Endothelial cell of umbilical vein (primary cell): ENCODE data around the gene C6orf89. TPM values are rescaled to one million over a fixed set of nuclear protein-coding genes. Genes with fewer than 3 reads are reported as not detected.

Source experiments
- BruUV-seq: library from RNA; stranded (reverse); fragments of 400-500 nt; replicated peaks from 2 replicates; lab custom pipeline; 2021; lab: Mats Ljungman, UMichigan
- CTCF ChIA-PET: fragments of 300-600, 350-600 bp; sonication (Branson Sonifier 250); formaldehyde crosslinking; loops from one replicate; lab custom pipeline; 2021; ENCODE audit warnings: antibody characterized with exemption, inconsistent platforms; lab: Charles Lee
- POLR2A ChIA-PET: fragments of 300-600, 350-600 bp; sonication (Branson Sonifier 250); formaldehyde crosslinking; loops from one replicate; lab custom pipeline; 2021; ENCODE audit warnings: antibody characterized with exemption, inconsistent platforms; lab: Charles Lee
- DNase-seq: peaks from one replicate; pipeline ENCODE4 v3.0.0-alpha.2; 2011; ENCODE audit warnings: low read depth, low spot score
- FAIRE-seq: peaks from 2 replicates; lab custom pipeline; 2011; peaks lifted over from hg19 to GRCh38; lab: Jason Lieb, UNC
- H2AFZ ChIP-seq: 2 replicates; pipeline ENCODE4 v1.6.0; 2012; ENCODE audit warnings: low read depth, low read length, control low read depth, inconsistent platforms
- H3K27ac ChIP-seq: 2 replicates; pipeline ENCODE4 v1.5.1; 2011; ENCODE audit warnings: low read depth, mild to moderate bottlenecking, control low read depth, low read length, moderate library complexity; ENCODE audit not compliant: insufficient read depth
- H3K27me3 ChIP-seq, 2 experiments: 2 replicates each; pipeline versions ENCODE4 v1.6.0 to v1.6.1; 2011; ENCODE audit warnings: low read length in 2 of 2, mixed read lengths in 1 of 2; ENCODE audit not compliant: control insufficient read depth in 2 of 2, insufficient read depth in 2 of 2
- H3K36me3 ChIP-seq, 2 experiments: 2 replicates in 1 of 2; 3 replicates in 1 of 2; pipeline ENCODE4 v1.5.1; 2011; ENCODE audit warnings: low read length in 2 of 2, mild to moderate bottlenecking in 1 of 2, moderate library complexity in 1 of 2; ENCODE audit not compliant: control insufficient read depth in 2 of 2, insufficient read depth in 2 of 2; ENCODE audit errors: extremely low read depth in 1 of 2
- H3K4me1 ChIP-seq: 3 replicates; pipeline ENCODE4 v1.5.1; 2011; ENCODE audit warnings: mild to moderate bottlenecking, low read length; ENCODE audit not compliant: control insufficient read depth, insufficient read depth; ENCODE audit errors: extremely low read depth
- H3K4me2 ChIP-seq: 2 replicates; pipeline ENCODE4 v1.6.1; 2011; ENCODE audit warnings: low read length, control low read depth, mixed read lengths; ENCODE audit not compliant: insufficient read depth
- H3K4me3 ChIP-seq, 3 experiments: fragments of 200-600 bp in 1 of 3; sonication (generic), shearing (Covaris generic) in 1 of 3; replicated peaks in 1 of 3; 2 replicates each; pipeline ENCODE4 v1.5.1; 2011 to 2016; ENCODE audit warnings: control low read depth in 3 of 3, low read length in 3 of 3, mild to moderate bottlenecking in 2 of 3, inconsistent platforms in 1 of 3, low read depth in 1 of 3, moderate library complexity in 1 of 3; ENCODE audit not compliant: insufficient read depth in 1 of 3
- H3K79me2 ChIP-seq: 2 replicates; pipeline ENCODE4 v1.6.0; 2012; ENCODE audit warnings: low read length, inconsistent platforms; ENCODE audit not compliant: control insufficient read depth, insufficient read depth
- H3K9ac ChIP-seq: replicated peaks from 2 replicates; pipeline ENCODE3; 2011; ENCODE audit warnings: low read length, control low read depth; ENCODE audit not compliant: insufficient read depth; ENCODE audit errors: extremely low read depth
- H3K9me1 ChIP-seq: replicated peaks from 3 replicates; pipeline ENCODE4 v1.6.0; 2011; ENCODE audit warnings: mild to moderate bottlenecking, low read length; ENCODE audit not compliant: control insufficient read depth, insufficient read depth; ENCODE audit errors: extremely low read depth
- H3K9me3 ChIP-seq: replicated peaks from 2 replicates; pipeline ENCODE4 v1.5.1; 2012; ENCODE audit warnings: low read length, inconsistent platforms; ENCODE audit not compliant: control insufficient read depth, insufficient read depth
- H4K20me1 ChIP-seq: replicated peaks from 2 replicates; pipeline ENCODE3; 2011; ENCODE audit warnings: mild to moderate bottlenecking, low read length; ENCODE audit not compliant: control insufficient read depth, insufficient read depth; ENCODE audit errors: extremely low read depth
- EZH2 ChIP-seq: IDR thresholded peaks from 2 replicates; pipeline ENCODE4 v1.6.1; 2012; ENCODE audit warnings: borderline replicate concordance, low read depth, mild to moderate bottlenecking, moderate library complexity, low read length, inconsistent platforms; ENCODE audit not compliant: severe bottlenecking
- FOS ChIP-seq: IDR thresholded peaks from 2 replicates; pipeline ENCODE4 v1.6.1; 2011; ENCODE audit warnings: mild to moderate bottlenecking, low read length, moderate library complexity, borderline replicate concordance; ENCODE audit not compliant: insufficient read depth
- GATA2 ChIP-seq: IDR thresholded peaks from 2 replicates; pipeline ENCODE4 v1.7.0; 2011; ENCODE audit warnings: low read depth, mild to moderate bottlenecking, moderate library complexity, mixed read lengths, low read length; ENCODE audit not compliant: insufficient read length, insufficient read depth
- JUN ChIP-seq: IDR thresholded peaks from 2 replicates; pipeline ENCODE4 v1.6.1; 2011; ENCODE audit warnings: borderline replicate concordance, low read depth; ENCODE audit not compliant: insufficient read length, insufficient read depth
- MAX ChIP-seq: IDR thresholded peaks from 2 replicates; pipeline ENCODE4 v1.6.1; 2011; ENCODE audit not compliant: insufficient read depth, insufficient read length
- MYC ChIP-seq: IDR thresholded peaks from one replicate; pipeline ENCODE4 v1.6.1; 2011; ENCODE audit warnings: mild to moderate bottlenecking, low read depth, low read length
- POLR2A ChIP-seq: IDR thresholded peaks from 2 replicates; pipeline ENCODE4 v1.6.1; 2012; ENCODE audit warnings: low read depth, mild to moderate bottlenecking, control low read depth, low read length
- POLR2AphosphoS5 ChIP-seq: IDR thresholded peaks from 2 replicates; pipeline ENCODE4 v1.6.1; 2012; ENCODE audit warnings: low read depth, mild to moderate bottlenecking, control low read depth, low read length, moderate library complexity; ENCODE audit not compliant: insufficient read depth
- dilution Hi-C: fragments of 300-500 bp; cut with MboI; formaldehyde crosslinking; loops from one replicate; pipeline ENCODE4 v1.15.0; 2019; ENCODE audit warnings: low sequenced_read_pairs; ENCODE audit not compliant: extremely low pct_ligation_motif_present
- intact Hi-C: fragments of 100-400 bp; cut with micrococcal nuclease; formaldehyde crosslinking; loops from one replicate; pipeline ENCODE4 v1.10.0; 2022
- polyA plus RNA-seq, 4 experiments: library from polyadenylated mRNA; depleted of rRNA in 3 of 4; stranded (reverse) in 3 of 4; unstranded in 1 of 4; fragments of >200 nt; gene quantifications; 2 replicates each; pipeline versions ENCODE4 v1.2.1 to v1.2.3, GENCODE V29; 2011 to 2012; ENCODE audit warnings: missing spikeins in 1 of 4
- total RNA-seq: library from RNA; stranded (reverse); gene quantifications from 2 replicates; pipeline ENCODE4 v1.2.3, GENCODE V29; 2021
- TF ChIP-seq, protein P1 (sequence below), 2 donors: IDR thresholded peaks; 1 replicate in 1 of 2; 2 replicates in 1 of 2; pipeline ENCODE4 v1.5.1; 2011; ENCODE audit warnings: low read length in 2 of 2, mild to moderate bottlenecking in 2 of 2, moderate library complexity in 2 of 2, control low read depth in 1 of 2, inconsistent platforms in 1 of 2, low read depth in 1 of 2; ENCODE audit not compliant: insufficient read depth in 1 of 2; ENCODE audit errors: extremely low read depth in 1 of 2

Gene C6orf89
- total and polyA plus RNA-seq, 2 donors (not counting 3 experiments of a cell fraction or from before 2014, with no cell fraction given) = 18.2 to 34.0 TPM

GRCh38 chr6:36964908-36965307, 79.2 kb downstream of the C6orf89 start:
- H3K4me1 ChIP-seq = peaks cover 3% of the 10 kb centered on the region
- no peaks in the 10 kb centered on the region for H4K20me1 ChIP-seq
- peaks cover 10 to 24% of the 10 kb centered on the region in 2 experiments for H3K36me3 ChIP-seq
- dilution Hi-C loops = no loop called here
- no peak overlapping the region for H3K4me2 ChIP-seq
- H3K79me2 ChIP-seq = no peaks in the 10 kb centered on the region
- no peak overlapping the region for H2AFZ ChIP-seq
- H3K9me1 ChIP-seq = no peaks in the 10 kb centered on the region
- H3K27me3 ChIP-seq = no peaks in the 10 kb centered on the region
- no TSS peak for BruUV-seq
- no peak overlapping the region for H3K27ac ChIP-seq
- no peak for DNase-seq
- ChIA-PET CTCF (interaction anchor here (1.7 kb wide), 2 partner anchors 50 to 199 kb away, joined by 4 to 6 read pairs; no protein-coding TSS in a partner anchor), POLR2A (no interaction called here)
- H3K9ac ChIP-seq = no peak overlapping the region
- H3K9me3 ChIP-seq = no peaks in the 10 kb centered on the region
- intact Hi-C loops = no loop called here
- H3K4me3 ChIP-seq = no peak overlapping the region
- FAIRE-seq = no peak
- TF ChIP-seq FOS (no peak), MAX (no peak), JUN (no peak), POLR2A (no peak), GATA2 (no peak), MYC (no peak), EZH2 (no peak), POLR2AphosphoS5 (no peak)
- TF ChIP-seq, protein P1, sequence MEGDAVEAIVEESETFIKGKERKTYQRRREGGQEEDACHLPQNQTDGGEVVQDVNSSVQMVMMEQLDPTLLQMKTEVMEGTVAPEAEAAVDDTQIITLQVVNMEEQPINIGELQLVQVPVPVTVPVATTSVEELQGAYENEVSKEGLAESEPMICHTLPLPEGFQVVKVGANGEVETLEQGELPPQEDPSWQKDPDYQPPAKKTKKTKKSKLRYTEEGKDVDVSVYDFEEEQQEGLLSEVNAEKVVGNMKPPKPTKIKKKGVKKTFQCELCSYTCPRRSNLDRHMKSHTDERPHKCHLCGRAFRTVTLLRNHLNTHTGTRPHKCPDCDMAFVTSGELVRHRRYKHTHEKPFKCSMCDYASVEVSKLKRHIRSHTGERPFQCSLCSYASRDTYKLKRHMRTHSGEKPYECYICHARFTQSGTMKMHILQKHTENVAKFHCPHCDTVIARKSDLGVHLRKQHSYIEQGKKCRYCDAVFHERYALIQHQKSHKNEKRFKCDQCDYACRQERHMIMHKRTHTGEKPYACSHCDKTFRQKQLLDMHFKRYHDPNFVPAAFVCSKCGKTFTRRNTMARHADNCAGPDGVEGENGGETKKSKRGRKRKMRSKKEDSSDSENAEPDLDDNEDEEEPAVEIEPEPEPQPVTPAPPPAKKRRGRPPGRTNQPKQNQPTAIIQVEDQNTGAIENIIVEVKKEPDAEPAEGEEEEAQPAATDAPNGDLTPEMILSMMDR (IDR thresholded peaks at IDR 0.05; ENCODE audit: extremely low read depth in 1 of 2, insufficient read depth in 1 of 2, low read depth in 1 of 2, low read length in 2 of 2) = no peak
